DMS53 (cell line): Measurements from ENCODE around the gene UNK.

ENCODE experiments used
- DNase-seq: peaks from one replicate; lab custom pipeline; 2025; lab: John Stamatoyannopoulos, UW

The UNK gene, protein sequence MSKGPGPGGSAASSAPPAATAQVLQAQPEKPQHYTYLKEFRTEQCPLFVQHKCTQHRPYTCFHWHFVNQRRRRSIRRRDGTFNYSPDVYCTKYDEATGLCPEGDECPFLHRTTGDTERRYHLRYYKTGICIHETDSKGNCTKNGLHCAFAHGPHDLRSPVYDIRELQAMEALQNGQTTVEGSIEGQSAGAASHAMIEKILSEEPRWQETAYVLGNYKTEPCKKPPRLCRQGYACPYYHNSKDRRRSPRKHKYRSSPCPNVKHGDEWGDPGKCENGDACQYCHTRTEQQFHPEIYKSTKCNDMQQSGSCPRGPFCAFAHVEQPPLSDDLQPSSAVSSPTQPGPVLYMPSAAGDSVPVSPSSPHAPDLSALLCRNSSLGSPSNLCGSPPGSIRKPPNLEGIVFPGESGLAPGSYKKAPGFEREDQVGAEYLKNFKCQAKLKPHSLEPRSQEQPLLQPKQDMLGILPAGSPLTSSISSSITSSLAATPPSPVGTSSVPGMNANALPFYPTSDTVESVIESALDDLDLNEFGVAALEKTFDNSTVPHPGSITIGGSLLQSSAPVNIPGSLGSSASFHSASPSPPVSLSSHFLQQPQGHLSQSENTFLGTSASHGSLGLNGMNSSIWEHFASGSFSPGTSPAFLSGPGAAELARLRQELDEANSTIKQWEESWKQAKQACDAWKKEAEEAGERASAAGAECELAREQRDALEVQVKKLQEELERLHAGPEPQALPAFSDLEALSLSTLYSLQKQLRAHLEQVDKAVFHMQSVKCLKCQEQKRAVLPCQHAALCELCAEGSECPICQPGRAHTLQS

DNA sequence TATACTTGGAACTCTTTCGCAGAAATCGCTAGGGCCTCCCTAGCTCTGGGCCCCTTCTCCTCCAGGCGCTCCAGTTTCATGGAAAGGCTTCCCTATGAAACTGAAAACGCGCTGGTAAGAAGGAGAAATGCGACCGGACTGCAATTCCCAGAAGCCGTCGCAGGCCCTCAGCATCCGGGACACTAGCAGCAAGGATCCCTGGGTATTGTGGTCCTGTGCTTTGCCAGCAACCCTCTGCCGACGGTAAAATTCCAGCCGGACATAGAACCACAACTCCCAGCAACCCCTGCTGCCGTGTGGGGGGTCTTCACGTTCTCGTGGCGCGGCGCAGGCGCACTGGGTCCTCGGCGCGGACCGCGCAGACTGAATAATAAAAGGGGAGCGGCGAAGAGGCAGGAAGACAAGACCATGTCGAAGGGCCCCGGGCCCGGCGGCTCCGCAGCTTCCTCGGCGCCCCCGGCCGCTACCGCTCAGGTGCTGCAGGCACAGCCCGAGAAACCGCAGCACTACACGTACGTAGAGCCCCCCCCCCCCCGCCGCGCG is at the start of gene UNK:
Gene UNK (plus strand): TSS at position 334 of the 543 bp plus-strand sequence. CDS start 75 bp downstream, at position 409.
- DNase-seq: peak; percentile 99

DNA sequence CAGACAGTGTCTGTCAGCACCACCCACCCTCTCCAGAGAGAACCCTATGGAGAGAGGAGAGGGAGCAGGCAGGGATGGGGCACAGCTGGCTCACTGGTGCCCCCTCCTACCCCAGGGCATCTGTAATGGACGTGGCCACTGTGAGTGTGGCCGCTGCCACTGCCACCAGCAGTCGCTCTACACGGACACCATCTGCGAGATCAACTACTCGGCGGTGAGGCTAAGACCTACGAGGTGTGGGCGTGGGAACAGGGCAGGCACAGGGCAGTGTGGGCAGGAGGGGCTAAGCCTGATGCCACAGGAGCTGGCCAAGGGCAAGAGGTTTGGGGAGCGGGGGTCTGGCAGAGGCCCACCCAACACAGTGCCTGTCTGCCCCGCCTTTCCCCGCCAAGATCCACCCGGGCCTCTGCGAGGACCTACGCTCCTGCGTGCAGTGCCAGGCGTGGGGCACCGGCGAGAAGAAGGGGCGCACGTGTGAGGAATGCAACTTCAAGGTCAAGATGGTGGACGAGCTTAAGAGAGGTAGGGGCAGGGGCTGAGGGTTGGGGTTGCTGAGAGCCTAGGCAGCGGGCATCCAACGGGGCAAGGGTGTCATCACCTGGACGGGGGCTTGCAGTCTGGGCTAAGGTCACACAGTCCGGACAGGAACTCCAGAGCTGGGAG is 48.3 kb upstream of the UNK start:
- DNase-seq: no peak

DNA sequence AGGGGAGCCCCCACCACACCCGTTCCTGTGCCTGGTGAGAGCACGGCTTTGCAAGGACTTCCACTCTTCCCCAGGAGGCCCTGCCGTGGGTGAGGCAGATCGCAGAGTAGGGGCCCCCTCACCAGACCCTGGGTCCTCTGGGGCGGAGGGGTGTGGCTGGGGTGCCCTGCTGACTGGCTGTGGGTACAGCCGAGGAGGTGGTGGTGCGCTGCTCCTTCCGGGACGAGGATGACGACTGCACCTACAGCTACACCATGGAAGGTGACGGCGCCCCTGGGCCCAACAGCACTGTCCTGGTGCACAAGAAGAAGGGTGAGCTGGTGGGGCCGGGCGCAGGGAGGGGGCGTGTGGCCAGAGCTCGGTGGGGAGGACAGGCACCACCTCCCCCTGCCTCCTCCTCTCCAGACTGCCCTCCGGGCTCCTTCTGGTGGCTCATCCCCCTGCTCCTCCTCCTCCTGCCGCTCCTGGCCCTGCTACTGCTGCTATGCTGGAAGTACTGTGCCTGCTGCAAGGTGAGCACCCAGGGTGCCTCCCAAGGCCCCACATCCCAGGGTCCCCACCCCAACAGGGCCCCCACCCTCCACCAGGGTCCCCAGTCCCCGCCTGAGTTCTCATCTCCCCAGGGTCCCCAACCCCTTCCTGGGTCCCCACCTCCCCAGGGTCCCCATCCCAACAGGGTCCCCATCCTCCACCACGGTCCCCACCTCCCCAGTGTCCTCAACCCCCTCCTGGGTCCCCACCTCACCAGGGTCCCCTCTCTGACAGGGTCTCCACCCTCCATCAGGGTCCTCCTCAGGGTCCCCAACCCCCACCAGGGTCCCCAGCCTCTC is 47.3 kb upstream of the UNK start:
- no peak for DNase-seq

DNA sequence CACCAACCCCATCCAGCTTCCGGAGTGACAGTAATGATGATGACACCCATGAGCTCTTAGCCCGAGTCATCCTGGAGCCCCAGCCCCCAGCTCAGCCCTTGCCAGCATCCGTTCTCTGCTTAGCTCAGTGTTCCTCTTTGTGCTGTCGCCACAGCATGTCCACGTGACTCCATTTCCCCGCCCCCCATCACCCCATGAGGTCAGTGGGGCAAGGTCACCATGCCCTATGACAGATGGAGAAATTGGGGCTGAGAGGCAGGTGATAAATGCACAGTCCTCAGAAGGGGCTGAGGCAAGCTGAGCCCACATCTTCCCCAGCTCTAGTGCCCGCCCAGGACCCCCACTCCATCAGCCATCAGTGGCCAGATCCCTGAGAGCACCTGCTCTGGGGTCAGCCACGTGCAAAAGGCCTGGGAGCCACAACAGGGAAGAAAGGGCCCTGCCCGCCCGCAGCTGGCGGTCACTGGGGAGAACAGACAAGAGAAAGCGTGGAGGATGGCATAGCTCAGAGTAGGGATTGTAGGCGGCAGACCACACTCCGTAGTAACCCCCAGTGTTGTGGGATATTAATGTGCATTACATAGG is 46.3 kb upstream of the UNK start:
- peak; percentile 32 for DNase-seq

DNA sequence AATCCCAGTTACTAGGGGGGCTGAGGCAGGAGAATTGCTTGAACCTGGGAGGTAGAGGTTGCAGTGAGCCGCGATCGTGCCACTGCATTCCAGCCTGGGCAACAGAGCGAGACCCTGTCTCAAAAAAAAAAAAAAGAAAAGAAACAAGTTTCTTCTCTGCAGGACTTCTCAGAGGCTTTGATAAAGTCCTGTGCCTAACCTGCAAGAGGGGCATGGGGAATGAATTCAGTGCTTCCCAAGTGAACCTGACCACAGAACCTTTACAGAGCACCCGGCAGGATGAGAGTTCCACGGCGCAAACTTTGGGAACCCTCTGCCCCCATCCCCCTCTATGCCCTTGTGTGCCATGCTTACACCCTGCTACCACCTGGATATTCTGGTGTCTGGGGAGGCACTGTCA is 45.4 kb upstream of the UNK start:
- DNase-seq: no peak

DNA sequence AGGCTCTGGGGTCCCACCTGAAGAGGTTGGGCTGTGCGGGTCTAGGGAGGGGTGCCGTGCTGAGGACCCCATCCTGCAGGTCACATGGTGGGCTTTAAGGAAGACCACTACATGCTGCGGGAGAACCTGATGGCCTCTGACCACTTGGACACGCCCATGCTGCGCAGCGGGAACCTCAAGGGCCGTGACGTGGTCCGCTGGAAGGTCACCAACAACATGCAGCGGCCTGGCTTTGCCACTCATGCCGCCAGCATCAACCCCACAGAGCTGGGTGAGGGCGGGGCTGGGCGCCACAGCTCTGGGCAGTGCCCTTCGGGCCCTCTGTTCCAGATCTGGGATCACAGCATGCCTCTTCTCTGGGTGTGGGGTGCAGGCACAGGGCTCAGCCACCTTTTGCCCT is 44.8 kb upstream of the UNK start:
- DNase-seq: peak; percentile 26

DNA sequence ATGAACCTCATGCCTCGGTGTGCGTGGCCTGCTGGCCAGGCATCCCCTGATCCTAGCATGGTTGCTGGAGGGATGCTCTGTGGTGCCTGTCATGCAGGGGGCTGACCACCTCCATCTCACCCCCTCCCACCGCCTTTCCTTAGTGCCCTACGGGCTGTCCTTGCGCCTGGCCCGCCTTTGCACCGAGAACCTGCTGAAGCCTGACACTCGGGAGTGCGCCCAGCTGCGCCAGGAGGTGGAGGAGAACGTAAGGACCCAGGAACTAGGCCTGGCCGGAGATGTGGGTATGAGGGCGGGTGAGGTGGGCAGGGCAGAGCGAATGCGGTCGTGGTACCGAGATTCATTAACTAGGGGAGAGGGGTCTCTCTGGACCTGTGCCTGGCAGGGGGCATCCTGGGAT is 44.4 kb upstream of the UNK start:
- no peak for DNase-seq

DNA sequence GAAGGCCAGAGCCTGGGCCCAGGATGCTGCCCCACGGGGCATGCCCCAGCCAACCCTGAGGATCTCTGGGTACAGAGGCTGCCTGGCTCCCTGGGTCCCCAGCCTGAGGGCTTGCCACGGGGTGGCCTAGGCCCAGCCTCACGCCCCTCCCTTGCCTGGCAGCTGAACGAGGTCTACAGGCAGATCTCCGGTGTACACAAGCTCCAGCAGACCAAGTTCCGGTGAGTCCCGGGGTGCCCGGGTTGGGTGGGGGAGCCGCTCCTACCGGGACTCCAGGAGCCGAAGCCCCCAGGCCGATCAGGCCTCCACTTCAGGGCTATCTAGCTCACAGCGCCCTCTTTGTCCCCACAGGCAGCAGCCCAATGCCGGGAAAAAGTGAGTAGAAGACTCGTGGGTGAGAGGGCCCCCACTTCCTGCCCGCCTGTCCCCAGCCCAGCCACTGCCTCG is 44.0 kb upstream of the UNK start:
- no peak for DNase-seq

DNA sequence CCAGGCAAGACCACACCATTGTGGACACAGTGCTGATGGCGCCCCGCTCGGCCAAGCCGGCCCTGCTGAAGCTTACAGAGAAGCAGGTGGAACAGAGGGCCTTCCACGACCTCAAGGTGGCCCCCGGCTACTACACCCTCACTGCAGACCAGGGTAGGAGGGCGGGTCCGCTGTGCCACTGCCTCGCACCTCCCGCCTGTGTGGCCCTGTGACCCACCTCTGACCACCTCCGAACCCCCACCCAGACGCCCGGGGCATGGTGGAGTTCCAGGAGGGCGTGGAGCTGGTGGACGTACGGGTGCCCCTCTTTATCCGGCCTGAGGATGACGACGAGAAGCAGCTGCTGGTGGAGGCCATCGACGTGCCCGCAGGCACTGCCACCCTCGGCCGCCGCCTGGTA is 42.3 kb upstream of the UNK start:
- no peak for DNase-seq

DNA sequence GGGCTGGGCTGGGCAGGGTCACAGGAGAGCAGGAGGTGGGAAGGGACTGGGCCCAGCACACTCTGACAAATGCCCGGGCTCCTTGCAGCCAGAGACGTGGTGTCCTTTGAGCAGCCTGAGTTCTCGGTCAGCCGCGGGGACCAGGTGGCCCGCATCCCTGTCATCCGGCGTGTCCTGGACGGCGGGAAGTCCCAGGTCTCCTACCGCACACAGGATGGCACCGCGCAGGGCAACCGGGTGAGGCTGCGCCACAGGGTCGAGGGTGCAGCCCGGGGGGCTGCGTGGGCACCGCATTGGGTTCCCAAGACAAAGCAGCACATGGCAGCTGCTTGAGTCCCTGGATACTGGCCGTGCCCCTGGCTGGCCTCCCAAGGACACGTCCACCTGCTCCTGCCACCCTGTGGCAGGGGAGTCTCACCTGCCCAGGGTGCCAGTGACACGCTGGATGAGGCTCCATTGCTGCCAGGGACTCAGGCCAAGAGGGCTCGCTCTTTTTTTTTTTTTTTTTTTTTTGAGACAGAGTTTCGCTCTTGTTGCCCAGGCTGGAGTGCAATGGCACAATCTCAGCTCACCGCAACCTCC is 40.9 kb upstream of the UNK start:
- DNase-seq: peak; percentile 23

DNA sequence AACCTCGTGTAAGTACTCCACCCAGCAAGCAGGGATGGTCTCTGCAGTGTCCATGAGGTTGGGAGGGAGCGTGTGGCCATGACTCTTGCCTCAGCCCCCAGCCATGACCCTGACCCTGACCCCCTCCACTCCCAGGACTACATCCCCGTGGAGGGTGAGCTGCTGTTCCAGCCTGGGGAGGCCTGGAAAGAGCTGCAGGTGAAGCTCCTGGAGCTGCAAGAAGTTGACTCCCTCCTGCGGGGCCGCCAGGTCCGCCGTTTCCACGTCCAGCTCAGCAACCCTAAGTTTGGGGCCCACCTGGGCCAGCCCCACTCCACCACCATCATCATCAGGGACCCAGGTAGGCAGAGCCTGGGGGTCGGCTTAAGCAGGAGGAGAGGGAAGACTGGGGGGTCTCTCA is 35.9 kb upstream of the UNK start:
- DNase-seq: no peak

DNA sequence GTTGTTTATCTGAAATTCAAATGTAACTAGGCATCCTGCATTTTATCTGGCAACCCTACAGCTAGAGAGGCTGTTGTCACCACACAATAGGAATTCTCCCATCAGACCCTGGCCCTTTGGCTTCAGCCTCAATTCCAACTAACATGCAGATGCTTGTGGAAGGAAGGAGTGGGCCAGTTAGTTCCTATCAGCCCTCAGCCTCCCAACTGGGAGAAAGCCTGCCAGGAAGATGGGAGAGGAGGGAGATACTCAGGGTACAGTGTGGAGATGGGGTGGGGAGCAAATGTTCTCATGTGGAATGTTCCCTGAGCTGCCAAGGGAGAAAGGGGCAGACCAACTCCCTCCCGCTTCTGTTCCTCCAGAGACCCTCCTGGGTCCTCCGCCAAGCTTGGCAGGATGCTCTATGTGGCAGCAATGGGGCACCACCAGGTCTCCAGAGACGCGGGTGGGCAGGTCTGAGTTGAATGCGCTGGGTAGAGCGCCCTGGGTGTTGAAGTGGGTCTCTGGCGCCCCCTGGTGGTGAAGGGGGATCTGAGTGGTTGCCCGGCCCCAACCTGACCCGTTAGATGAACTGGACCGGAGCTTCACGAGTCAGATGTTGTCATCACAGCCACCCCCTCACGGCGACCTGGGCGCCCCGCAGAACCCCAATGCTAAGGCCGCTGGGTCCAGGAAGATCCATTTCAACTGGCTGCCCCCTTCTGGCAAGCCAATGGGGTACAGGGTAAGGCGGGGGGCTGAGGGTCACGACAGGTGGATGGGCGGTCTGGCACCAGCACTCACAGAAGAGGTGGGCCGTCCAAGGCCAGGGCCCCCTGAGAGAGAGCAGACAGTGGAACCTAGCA is 34.8 kb upstream of the UNK start:
- DNase-seq: peak; percentile 86

DNA sequence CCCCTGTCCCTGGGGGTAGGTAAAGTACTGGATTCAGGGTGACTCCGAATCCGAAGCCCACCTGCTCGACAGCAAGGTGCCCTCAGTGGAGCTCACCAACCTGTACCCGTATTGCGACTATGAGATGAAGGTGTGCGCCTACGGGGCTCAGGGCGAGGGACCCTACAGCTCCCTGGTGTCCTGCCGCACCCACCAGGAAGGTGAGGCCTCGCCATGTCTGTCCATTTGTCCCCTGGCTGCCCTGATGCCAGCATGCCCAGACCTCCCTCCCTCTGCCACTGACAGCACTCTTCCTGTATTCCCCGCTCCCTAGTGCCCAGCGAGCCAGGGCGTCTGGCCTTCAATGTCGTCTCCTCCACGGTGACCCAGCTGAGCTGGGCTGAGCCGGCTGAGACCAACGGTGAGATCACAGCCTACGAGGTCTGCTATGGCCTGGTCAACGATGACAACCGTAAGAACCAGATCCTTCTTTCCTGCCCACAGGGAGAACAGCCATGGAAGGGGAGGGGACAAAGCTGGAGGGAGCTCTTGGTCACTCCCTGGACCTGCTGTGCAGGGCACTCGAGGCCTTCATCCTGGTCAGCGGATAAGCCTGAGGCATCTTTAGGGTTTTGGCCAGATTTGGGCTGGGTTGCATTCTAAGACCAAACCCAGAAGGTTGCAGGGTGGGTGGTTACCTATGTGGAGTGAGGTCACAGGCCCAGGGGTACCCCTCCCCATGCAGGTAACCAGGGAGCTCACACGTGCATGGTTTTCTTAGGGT is 33.8 kb upstream of the UNK start:
- DNase-seq: peak; percentile 51

DNA sequence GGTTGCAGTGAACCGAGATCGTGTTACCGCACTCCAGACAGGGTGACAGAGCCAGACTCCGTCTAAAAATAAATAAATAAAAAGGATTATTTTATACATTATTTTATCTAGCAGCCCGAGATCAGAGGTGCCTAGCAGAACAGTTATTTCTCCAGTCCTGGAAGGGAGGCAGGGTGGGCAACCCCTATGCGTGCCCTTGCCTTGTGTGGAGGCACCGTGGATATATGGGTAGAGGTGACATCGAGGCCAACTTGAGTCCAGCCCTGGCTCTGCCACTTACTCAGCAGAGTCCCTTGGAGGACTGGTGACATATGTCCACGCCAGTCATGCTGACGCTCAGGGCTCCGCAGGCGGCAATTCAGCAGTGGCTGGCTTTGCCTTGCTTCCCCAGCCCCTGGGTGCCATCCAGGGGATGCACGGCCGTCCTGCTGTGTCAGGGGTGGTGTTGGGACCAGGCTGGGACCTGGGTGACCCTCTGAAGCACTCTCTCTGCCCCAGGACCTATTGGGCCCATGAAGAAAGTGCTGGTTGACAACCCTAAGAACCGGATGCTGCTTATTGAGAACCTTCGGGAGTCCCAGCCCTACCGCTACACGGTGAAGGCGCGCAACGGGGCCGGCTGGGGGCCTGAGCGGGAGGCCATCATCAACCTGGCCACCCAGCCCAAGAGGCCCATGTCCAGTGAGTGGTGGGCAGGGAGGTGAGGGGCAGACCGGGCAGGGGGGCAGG is 32.8 kb upstream of the UNK start:
- no peak for DNase-seq

DNA sequence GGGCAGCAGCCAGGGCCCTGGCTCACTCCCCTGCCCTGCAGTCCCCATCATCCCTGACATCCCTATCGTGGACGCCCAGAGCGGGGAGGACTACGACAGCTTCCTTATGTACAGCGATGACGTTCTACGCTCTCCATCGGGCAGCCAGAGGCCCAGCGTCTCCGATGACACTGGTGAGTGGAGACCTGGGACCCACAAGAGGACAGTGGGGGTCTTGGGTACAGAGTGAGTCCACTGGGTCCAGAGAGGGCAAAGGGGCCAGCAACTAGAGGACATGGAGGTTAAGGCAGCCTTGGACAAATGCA is 32.2 kb upstream of the UNK start:
- peak; percentile 42 for DNase-seq

DNA sequence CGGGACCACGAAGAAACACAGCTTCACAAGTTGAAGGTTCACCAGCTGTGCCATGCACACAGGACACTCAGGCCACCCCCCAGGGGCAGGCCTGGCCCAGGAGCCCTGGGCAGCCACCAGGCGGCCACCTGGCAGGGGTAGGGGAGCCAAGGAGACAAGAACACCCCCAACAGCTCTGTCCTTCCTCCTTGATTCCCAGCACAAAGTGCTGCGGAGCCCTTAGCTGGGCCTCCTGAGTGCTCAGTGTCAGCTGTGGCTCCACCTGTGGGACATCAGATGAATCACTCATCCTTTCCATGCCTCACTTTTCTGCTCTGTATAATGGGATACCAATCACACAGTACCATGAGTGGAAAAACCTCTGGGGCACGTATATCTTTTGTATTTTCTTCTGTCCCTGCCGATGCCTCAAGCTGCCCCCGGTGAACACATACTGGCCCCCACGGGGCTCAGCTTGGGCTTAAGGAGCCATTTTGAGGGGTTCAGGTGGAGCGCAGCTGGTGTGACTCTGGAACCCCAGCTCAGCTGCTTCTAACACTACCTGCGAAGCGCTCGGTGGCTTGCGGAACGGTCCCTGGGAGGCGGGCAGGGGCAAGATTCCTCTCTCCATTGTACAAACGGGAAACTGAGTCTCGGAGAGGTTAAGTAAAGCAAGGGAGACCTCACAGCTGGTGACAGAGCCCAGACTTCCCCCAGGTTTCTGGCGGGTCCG is 31.6 kb upstream of the UNK start:
- peak; percentile 55 for DNase-seq

DNA sequence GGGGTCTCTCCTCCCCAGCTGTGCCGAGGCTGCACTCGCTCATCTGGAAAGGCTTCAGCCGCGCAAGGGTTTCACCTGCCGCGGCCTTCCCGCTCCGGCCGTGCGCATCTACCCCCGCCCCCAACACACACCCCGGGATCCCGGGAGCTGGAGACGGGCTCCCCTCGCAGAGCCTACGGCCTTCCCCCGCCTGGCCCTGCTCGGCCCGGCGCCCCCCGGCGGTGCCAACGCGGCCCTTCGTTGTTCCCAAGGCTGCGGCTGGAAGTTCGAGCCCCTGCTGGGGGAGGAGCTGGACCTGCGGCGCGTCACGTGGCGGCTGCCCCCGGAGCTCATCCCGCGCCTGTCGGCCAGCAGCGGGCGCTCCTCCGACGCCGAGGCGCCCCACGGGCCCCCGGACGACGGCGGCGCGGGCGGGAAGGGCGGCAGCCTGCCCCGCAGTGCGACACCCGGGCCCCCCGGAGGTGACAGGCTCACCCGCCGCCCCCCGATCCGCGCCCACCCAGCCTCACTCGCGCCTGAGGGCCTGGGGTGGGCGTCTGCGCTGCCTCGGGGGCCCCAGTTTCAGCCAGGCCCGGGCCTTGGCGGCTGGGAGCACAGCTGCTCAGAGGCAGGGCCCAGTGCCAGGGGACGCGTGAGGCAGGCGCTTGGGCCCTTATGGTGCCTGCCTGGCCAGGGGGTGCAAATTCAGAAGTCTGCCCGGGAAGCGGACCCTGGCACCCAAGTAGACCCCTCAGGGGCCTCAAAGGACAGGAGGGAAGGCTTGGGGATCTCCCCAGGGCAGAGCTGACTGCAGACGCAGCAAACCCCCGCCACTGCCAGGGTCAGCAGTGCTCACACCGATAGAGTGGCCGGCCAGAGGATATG is 30.9 kb upstream of the UNK start:
- DNase-seq: peak; percentile 88
